Peyer's patch (tissue), 4 donors: ENCODE measurements around the gene AKAP13. TPM values are rescaled to one million over a fixed set of nuclear protein-coding genes. Genes with fewer than 3 reads are reported as not detected.

Source experiments
- DNase-seq, 3 donors: peaks; one replicate each; pipeline ENCODE4 v3.0.0-alpha.2; 2017 to 2019
- H3K27ac ChIP-seq, 4 donors: fragments of 200-600 bp; sonication (generic); one replicate each; pipeline ENCODE4 v1.5.1; 2016 to 2019
- H3K27me3 ChIP-seq, 2 donors: fragments of 200-600 bp; sonication (generic); one replicate each; pipeline ENCODE4 v1.5.1; 2019
- H3K36me3 ChIP-seq, 3 donors: fragments of 200-600 bp; sonication (generic); one replicate each; pipeline ENCODE4 v1.5.1; 2016 to 2019
- H3K4me1 ChIP-seq, 4 donors: fragments of 200-600 bp; sonication (generic); one replicate each; pipeline ENCODE4 v1.5.1; 2016 to 2019
- H3K4me3 ChIP-seq, 4 donors: fragments of 200-600 bp; sonication (generic); 1 replicate in 3 of 4; 2 replicates in 1 of 4; pipeline ENCODE4 v1.5.1; 2016 to 2019; ENCODE audit warnings: mild to moderate bottlenecking in 1 of 4
- H3K9me3 ChIP-seq, 4 donors: fragments of 200-600 bp; sonication (generic); one replicate each; pipeline ENCODE4 v1.5.1; 2016 to 2019; ENCODE audit warnings: mild to moderate bottlenecking in 1 of 4
- CTCF ChIP-seq, 6 experiments: fragments of 450-650 bp in 4 of 6; fragments of 200-600 bp in 2 of 6; sonication (generic) in 1 of 6; IDR thresholded peaks; one replicate each; pipeline ENCODE4 v1.5.1; 2017 to 2019; ENCODE audit warnings: antibody characterized with exemption in 6 of 6, mild to moderate bottlenecking in 3 of 6, moderate library complexity in 1 of 6
- POLR2A ChIP-seq, 2 donors: fragments of 450-650 bp; IDR thresholded peaks; one replicate each; pipeline ENCODE4 v1.5.1; 2017; ENCODE audit warnings: antibody characterized with exemption in 2 of 2, mild to moderate bottlenecking in 2 of 2, moderate library complexity in 2 of 2
- total RNA-seq, 4 donors: library from RNA; depleted of rRNA; stranded (reverse); fragments of >200 nt; gene quantifications; one replicate each; pipeline ENCODE4 v1.1.0, GENCODE V29; 2016

AKAP13 gene
- total RNA-seq, 4 donors from 2014 or later, result 166 to 742 (median 242) TPM

DNA sequence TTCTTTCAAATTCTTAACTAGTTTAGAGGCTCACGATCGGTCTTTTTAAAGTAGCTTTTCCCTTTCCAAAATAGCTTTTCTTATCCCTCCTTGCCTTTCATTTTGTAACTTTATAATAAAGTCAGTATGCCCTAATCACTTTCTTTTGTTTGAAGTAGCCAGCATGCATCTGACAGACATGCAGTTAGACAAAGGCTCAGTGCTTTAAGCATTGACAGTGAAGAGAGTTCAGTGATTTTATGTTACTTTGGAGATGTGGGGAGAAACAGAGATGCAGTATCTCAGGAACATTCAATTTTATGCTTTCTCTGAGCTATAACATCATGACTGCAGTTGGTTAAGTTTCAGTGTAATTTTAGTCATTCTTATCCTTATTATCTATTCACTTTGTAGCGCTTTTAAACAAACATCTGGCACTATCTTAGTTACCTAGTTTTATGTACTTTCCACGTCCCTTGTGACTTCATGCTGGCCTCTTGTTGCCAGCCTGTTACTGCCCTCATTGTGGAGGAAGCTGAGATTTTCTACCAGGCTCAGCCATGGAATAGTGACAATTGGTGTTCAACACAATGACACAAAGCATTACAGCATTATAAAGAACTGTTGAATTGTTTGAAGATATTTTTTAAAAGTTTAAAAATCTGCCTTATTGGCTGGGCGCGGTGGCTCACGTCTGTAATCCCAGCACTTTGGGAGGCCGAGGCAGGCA, 90.3 kb downstream of the AKAP13 start:
- Histone ChIP-seq H3K4me1 (peaks cover 0 to 9% (median 7%) of the 10 kb centered on the region in 4 donors), H3K27ac (no peak overlapping the region), H3K9me3 (no peaks in the 10 kb centered on the region), H3K36me3 (no peaks in the 10 kb centered on the region), H3K4me3 (no peak overlapping the region), H3K27me3 (no peaks in the 10 kb centered on the region)
- no peak for DNase-seq
- TF ChIP-seq CTCF (IDR thresholded peaks at IDR 0.05) (no peak), POLR2A (IDR thresholded peaks at IDR 0.05) (no peak)

- Histone ChIP-seq H3K9me3 (no peaks in the 10 kb centered on the region), H3K27ac (no peak overlapping the region), H3K27me3 (no peaks in the 10 kb centered on the region), H3K4me3 (no peak overlapping the region), H3K36me3 (no peaks in the 10 kb centered on the region), H3K4me1 (peaks cover 0 to 9% (median 7%) of the 10 kb centered on the region in 4 donors)
- TF ChIP-seq CTCF (IDR thresholded peaks at IDR 0.05), result no peak
- TF ChIP-seq POLR2A (IDR thresholded peaks at IDR 0.05), result no peak
- no peak for DNase-seq
Observed at GRCh38 chr15:85472349-85472748, 91.9 kb downstream of the AKAP13 start.

DNA sequence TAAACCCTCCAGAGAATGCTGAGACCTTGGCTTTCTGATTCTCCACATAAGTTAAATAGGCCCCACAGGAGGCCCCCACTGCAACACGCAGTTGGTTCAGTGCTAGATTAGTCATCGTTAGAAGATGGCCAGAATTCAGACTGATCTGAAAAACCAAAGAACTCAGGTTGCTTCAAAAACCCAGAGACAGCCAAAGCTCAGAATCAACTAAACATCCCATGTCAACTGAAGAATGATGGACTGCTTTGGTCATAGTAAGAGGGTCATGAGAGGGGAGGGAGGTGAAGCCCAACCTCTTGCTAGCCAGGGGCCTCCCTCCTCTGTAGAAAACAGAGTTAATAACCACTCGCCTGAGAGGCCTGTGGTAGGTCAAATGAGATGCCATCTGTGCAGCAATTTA, 93.1 kb downstream of the AKAP13 start:
- peaks cover 0 to 9% (median 7%) of the 10 kb centered on the region in 4 donors for H3K4me1 ChIP-seq
- H3K36me3 ChIP-seq, result no peaks in the 10 kb centered on the region
- DNase-seq, result no peak
- no peaks in the 10 kb centered on the region for H3K27me3 ChIP-seq
- H3K27ac ChIP-seq, result no peak overlapping the region
- no peaks in the 10 kb centered on the region for H3K9me3 ChIP-seq
- TF ChIP-seq CTCF (IDR thresholded peaks at IDR 0.05), result no peak
- TF ChIP-seq POLR2A (IDR thresholded peaks at IDR 0.05), result no peak
- H3K4me3 ChIP-seq, result no peak overlapping the region

- Histone ChIP-seq H3K27me3 (no peaks in the 10 kb centered on the region), H3K4me3 (no peak overlapping the region), H3K9me3 (no peaks in the 10 kb centered on the region), H3K4me1 (peaks cover 0 to 9% (median 7%) of the 10 kb centered on the region in 4 donors), H3K36me3 (no peaks in the 10 kb centered on the region), H3K27ac (peak overlapping the region in 1 of 4 donors; percentile 53)
- no peak for DNase-seq
- TF ChIP-seq POLR2A (IDR thresholded peaks at IDR 0.05) (no peak), CTCF (IDR thresholded peaks at IDR 0.05) (no peak)
Observed at GRCh38 chr15:85474700-85475316, 94.4 kb downstream of the AKAP13 start.

DNA sequence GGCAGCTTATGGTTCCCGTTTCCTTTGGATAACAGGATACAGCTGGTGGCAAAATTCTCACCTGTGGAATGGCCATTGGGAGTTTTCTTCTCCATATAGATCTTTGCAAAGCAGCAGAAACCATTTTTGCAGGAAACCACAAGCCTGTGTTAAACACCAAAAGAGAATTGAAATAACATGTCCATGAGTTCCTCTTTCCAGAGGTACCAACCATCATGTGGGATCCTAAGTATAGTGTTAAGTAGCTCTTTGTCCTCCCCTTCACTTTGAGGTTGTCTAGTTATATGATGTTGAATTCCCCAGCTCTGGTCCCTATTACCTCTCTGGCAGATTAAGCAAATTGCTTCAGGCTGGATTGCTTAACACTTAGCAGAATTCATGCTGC, 94.9 kb downstream of the AKAP13 start:
- TF ChIP-seq POLR2A (IDR thresholded peaks at IDR 0.05) (no peak), CTCF (IDR thresholded peaks at IDR 0.05) (no peak)
- Histone ChIP-seq H3K36me3 (no peaks in the 10 kb centered on the region), H3K27me3 (no peaks in the 10 kb centered on the region), H3K27ac (peak overlapping the region in 1 of 4 donors; percentile 53), H3K9me3 (no peaks in the 10 kb centered on the region), H3K4me1 (peaks cover 0 to 9% (median 7%) of the 10 kb centered on the region in 4 donors), H3K4me3 (no peak overlapping the region)
- no peak for DNase-seq
